Neuron (in vitro differentiated cells): ENCODE results near the gene SLC25A18.
"Not testable (repeated sequence)": the region's sequence is repeated elsewhere in the genome, so short reads cannot be mapped to it uniquely, and the experiment has no call there.

Source experiments
- H2AFZ ChIP-seq: one replicate; pipeline ENCODE4 v1.6.1; 2013; ENCODE audit warnings: low read depth, mild to moderate bottlenecking, inconsistent platforms, low read length, moderate library complexity
- H3K27me3 ChIP-seq: one replicate; pipeline ENCODE4 v1.6.1; 2013; ENCODE audit warnings: low read length; ENCODE audit not compliant: insufficient read depth
- H3K36me3 ChIP-seq: one replicate; pipeline ENCODE4 v1.6.1; 2013; ENCODE audit warnings: low read length; ENCODE audit not compliant: insufficient read depth
- H3K4me1 ChIP-seq: one replicate; pipeline ENCODE4 v1.6.1; 2013; ENCODE audit warnings: low read length; ENCODE audit not compliant: insufficient read depth
- H3K4me3 ChIP-seq: 2 replicates; pipeline ENCODE4 v1.5.1; 2013; ENCODE audit warnings: mild to moderate bottlenecking, low read length, moderate library complexity
- H3K9me3 ChIP-seq: one replicate; pipeline ENCODE4 v1.6.1; 2013; ENCODE audit warnings: low read length

SLC25A18 gene

GRCh38 chr22:17633217-17633997 lies 70.1 kb downstream of the SLC25A18 start:
- H3K4me1 ChIP-seq, result peaks cover 10% of the 10 kb centered on the region
- no peaks in the 10 kb centered on the region for H3K9me3 ChIP-seq
- H3K4me3 ChIP-seq, result no peak overlapping the region
- H2AFZ ChIP-seq, result no peak overlapping the region
- no peaks in the 10 kb centered on the region for H3K27me3 ChIP-seq
- H3K36me3 ChIP-seq, result no peaks in the 10 kb centered on the region

GRCh38 chr22:17633998-17634323 lies 70.7 kb downstream of the SLC25A18 start:
- Histone ChIP-seq H3K4me3 (no peak overlapping the region), H3K36me3 (no peaks in the 10 kb centered on the region), H3K9me3 (no peaks in the 10 kb centered on the region), H3K27me3 (no peaks in the 10 kb centered on the region), H2AFZ (no peak overlapping the region), H3K4me1 (peaks cover 10% of the 10 kb centered on the region)

- Histone ChIP-seq H2AFZ (no peak overlapping the region), H3K36me3 (no peaks in the 10 kb centered on the region), H3K4me1 (peaks cover 8% of the 10 kb centered on the region), H3K27me3 (no peaks in the 10 kb centered on the region), H3K4me3 (no peak overlapping the region), H3K9me3 (no peaks in the 10 kb centered on the region)
Measured at GRCh38 chr22:17634696-17635095, 71.4 kb downstream of the SLC25A18 start.

- H3K36me3 ChIP-seq, H3K4me3 ChIP-seq: not testable (repeated sequence)
Measured at GRCh38 chr22:17636850-17637249, 73.6 kb downstream of the SLC25A18 start.

GRCh38 chr22:17637490-17638181 lies 74.3 kb downstream of the SLC25A18 start:
- no peaks in the 10 kb centered on the region for H3K27me3 ChIP-seq
- peak overlapping the region; percentile 90 for H3K4me3 ChIP-seq
- peaks cover 8% of the 10 kb centered on the region for H3K4me1 ChIP-seq
- no peaks in the 10 kb centered on the region for H3K9me3 ChIP-seq
- peak overlapping the region; percentile 79 for H2AFZ ChIP-seq
- H3K36me3 ChIP-seq, result no peaks in the 10 kb centered on the region

More at GRCh38 chr22:17636850-17637249, 73.6 kb downstream of the SLC25A18 start:
- H2AFZ ChIP-seq, H3K27me3 ChIP-seq, H3K9me3 ChIP-seq, H3K4me1 ChIP-seq: not testable (repeated sequence)

- Histone ChIP-seq H2AFZ (peak overlapping the region; percentile 79), H3K27me3 (no peaks in the 10 kb centered on the region), H3K4me3 (peak overlapping the region; percentile 90), H3K9me3 (no peaks in the 10 kb centered on the region), H3K4me1 (peaks cover 8% of the 10 kb centered on the region), H3K36me3 (no peaks in the 10 kb centered on the region)
Measured at GRCh38 chr22:17638182-17638431, 74.8 kb downstream of the SLC25A18 start.

GRCh38 chr22:17638432-17639246 lies 75.3 kb downstream of the SLC25A18 start, which contains the start of gene BCL2L13:
TSS of gene BCL2L13 (plus strand) at chr22:17638757. CDS start at chr22:17655712, 16,955 bp downstream.
- no peaks in the 10 kb centered on the region for H3K9me3 ChIP-seq
- no peaks in the 10 kb centered on the region for H3K27me3 ChIP-seq
- H3K4me1 ChIP-seq, result peaks cover 8% of the 10 kb centered on the region
- H3K36me3 ChIP-seq, result no peaks in the 10 kb centered on the region
- peak within 1 kb of the TSS; percentile 90 for H3K4me3 ChIP-seq
- peak within 1 kb of the TSS; percentile 79 for H2AFZ ChIP-seq

GRCh38 chr22:17639247-17639741 lies 76.0 kb downstream of the SLC25A18 start:
- H3K27me3 ChIP-seq, result no peaks in the 10 kb centered on the region
- H3K4me1 ChIP-seq, result peaks cover 8% of the 10 kb centered on the region
- peak overlapping the region; percentile 79 for H2AFZ ChIP-seq
- H3K36me3 ChIP-seq, result no peaks in the 10 kb centered on the region
- H3K4me3 ChIP-seq, result peak overlapping the region; percentile 90
- H3K9me3 ChIP-seq, result no peaks in the 10 kb centered on the region
